ENCODE data around the gene GNPTG.

DNA sequence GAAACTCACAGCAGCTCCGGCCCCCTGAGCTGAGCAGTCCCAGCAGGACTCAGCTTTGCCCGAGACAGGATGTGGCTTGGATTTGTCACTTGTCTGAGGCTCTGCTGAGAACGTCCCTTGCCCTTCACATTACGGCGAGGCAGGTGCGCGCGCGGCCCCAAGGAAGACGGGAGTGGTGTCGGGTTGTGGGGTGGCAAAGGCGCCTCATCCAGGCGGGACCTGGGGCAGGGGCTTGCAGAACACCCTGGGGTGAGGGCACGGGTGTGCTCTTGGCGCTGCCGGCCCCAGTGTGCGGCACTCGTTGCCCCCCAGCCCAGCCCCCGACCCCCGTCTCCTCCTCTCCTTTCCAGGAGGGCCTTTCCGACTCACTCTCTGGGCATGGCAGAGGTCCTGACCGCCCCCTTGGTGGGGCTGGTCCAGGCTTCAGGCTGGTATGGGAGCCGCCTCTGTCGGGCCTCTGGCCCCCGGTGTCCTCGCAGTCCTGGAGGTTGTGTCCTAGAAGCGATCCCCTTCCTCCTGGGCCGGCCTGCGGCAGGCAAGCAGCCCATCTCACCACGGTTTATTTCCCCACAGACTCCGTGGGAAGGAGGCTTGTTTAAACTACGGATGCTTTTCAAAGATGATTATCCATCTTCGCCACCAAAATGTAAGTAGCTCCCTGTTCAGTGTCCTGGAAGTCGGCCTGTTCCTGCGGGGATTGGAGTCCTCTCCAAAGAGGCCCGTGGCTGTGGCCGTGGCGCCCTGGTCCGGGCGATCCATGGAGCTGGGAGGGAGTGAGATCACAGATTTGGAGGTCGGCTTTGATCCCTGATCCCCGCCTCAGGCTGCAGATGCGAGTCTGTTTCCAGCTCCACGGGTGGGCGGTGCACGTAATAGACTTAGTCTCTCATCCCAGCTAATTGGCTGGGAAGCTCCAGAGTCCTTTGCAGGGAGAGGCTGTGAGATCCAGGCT lies 36.4 kb upstream of the GNPTG start:
- TF ChIP-seq, protein P1, sequence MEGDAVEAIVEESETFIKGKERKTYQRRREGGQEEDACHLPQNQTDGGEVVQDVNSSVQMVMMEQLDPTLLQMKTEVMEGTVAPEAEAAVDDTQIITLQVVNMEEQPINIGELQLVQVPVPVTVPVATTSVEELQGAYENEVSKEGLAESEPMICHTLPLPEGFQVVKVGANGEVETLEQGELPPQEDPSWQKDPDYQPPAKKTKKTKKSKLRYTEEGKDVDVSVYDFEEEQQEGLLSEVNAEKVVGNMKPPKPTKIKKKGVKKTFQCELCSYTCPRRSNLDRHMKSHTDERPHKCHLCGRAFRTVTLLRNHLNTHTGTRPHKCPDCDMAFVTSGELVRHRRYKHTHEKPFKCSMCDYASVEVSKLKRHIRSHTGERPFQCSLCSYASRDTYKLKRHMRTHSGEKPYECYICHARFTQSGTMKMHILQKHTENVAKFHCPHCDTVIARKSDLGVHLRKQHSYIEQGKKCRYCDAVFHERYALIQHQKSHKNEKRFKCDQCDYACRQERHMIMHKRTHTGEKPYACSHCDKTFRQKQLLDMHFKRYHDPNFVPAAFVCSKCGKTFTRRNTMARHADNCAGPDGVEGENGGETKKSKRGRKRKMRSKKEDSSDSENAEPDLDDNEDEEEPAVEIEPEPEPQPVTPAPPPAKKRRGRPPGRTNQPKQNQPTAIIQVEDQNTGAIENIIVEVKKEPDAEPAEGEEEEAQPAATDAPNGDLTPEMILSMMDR (conservative IDR thresholded peaks at IDR 0.05; ENCODE audit: low read depth, low read length) = no peak
- no peak for TF ChIP-seq EZH2 (IDR thresholded peaks at IDR 0.05; ENCODE audit: borderline replicate concordance, low read depth, low read length, poor library complexity, severe bottlenecking)
